ENCODE measurements around the gene TULP4.
"Not testable (repeated sequence)": the region's sequence is repeated elsewhere in the genome, so short reads cannot be mapped to it uniquely, and the experiment has no call there.

Gene TULP4

GRCh38 chr6:158295976-158296853 lies 16.1 kb upstream of the TULP4 start:
- not testable (repeated sequence) for DNase-seq

GRCh38 chr6:158296854-158297324 lies 15.4 kb upstream of the TULP4 start:
- DNase-seq = not testable (repeated sequence)

DNA sequence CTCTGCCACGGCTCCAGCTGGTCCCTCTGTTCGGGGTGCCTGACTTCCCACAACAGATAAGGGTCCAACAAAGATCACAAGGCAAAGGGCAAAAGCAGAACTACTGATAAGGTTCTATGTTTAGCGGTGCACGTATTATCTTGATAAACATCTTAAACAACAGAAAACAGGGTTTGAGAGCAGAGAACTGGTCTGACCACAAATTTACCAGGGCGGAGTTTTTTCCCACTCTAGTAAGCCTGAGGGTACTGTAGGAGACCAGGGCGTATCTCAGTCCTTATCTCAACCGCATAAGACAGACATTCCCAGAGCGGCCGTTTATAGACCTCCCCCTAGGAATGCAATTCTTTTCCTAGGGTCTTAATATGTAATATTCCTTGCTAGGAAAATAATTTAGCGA lies 14.6 kb upstream of the TULP4 start:
- DNase-seq = not testable (repeated sequence)

GRCh38 chr6:158300306-158301143 lies 11.7 kb upstream of the TULP4 start:
- DNase-seq = not testable (repeated sequence)

DNA sequence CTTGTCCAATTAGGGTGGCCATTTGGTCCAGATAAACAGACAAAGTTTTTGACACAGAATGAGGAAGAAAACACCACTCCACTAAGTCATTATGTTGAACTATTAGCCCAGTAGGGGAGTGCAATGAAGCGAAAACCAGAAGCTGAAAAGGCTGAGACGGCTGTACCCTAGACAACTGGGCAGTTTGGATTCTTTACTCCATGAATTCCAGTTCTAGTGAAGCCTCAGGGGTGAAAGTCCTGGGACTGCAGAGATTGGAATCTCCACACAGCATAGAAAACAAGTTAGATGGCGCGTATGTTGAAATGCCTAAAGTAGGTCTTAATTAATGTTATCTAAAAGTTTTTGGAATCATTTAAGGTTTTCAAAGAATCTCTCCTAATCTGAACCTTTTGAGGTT lies 10.7 kb upstream of the TULP4 start:
- not testable (repeated sequence) for DNase-seq

DNA sequence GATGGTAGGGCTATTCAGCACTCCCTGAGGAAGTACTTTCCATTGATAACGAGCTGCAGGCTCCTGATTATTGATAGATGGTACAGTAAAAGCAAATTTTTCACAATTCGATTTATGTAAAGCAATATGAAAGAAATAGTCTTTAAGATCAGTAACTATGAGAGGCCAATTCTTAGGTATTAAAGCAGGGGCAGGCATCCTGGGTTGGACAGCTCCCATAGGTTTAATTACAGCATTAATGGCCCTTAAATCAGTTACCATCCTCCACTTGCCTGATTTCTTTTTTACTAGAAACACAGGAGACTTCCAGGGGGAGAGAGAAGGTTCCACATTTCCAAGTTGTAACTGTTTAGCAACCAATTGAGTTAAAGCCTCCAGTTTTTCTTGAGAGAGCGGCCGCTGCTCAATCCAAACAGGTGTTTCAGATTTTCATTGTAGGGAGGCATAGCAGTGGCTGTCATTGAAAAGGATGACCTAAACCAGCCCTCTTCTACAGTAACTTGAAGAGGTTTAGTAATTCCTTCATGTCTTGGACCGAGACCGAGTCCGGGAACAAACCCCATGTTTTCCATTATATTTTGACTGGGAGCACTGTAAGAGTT lies 10.0 kb upstream of the TULP4 start:
- not testable (repeated sequence) for DNase-seq

- DNase-seq = no peak
Measured at GRCh38 chr6:158303210-158303731, 9.0 kb upstream of the TULP4 start.

GRCh38 chr6:158304254-158304653 lies 8.0 kb upstream of the TULP4 start:
- no peak for DNase-seq

GRCh38 chr6:158309814-158310213 lies 2.5 kb upstream of the TULP4 start:
- DNase-seq = no peak

GRCh38 chr6:158311193-158311592 lies 1.1 kb upstream of the TULP4 start:
- DNase-seq = no peak

DNA sequence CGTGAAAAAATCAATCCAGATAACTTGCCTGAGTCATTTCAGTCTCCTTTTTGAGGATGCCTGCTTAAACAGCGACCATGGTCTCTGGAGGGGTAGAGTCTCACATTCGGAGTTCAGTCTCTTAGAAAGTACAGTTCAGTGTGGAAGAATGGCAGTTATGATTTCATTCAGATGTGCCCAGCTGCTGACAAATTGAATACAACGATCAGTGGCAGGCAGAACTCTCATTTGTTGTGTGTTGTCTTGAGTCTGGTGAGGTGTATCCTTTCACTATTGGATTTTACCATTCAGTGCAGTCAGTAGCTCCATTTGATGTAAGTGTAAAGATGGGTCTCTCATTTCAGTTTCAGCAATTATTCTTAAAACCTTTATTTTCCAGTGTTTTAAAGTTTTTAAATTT lies 639 bp upstream of the TULP4 start:
- no peak for DNase-seq

DNA sequence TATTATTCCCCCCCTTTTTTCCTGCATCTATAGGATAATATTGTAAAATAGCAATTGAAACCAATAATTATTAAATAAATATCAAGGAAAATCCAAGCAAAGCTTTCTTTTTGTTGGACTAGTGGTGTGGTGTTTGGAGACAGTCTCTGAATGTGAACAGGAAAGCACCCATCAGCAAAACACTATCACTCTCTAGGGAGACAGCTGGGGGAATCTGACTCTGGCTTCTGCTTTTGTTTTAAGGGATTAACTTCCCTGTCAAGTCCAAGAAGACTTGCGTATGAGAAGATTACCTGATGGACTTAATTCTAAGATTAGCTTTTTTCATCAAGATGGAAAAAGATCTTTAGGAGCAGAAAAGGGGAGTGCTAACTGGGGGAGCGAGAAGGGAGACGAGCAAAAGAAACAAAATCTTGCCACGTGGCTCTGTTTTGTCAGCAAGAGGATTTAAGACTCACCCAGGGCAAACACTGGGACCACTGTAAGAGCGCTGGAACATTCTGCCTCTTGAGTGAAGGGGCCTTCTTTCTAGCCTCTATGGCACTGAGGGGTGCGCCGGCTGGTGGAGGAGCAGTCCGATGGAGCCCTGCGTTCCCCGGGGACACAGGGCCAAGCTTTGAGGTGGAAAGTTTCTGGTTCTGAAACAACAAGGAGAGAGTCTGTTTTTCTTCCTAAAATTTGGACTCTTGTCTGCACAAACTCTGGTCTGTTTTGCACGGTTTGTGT lies 570 bp downstream of the TULP4 start:
- no peak for DNase-seq

- DNase-seq = no peak
Measured at GRCh38 chr6:158313989-158314388, 1.7 kb downstream of the TULP4 start.

- DNase-seq = no peak
Measured at GRCh38 chr6:158314737-158315136, 2.5 kb downstream of the TULP4 start.

DNA sequence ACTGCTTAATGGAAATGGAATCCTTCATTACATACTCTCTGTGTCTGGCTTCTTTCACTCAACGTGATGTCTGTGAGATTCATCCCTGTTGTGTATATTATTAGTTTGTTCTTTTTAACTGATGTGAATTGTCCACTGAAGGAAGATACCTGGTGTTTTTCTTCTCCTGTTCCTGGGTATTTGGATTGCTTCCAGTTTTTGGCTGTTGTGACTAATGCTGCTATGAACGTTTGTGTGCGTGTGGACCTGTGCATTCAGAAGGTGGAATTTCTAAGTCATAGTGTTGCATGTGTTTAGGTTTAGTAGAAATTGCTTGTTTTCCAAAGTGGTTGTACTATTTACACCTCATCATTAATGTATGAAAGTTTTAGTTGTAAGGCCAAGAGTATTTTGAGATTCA lies 3.8 kb downstream of the TULP4 start:
- DNase-seq = no peak

DNA sequence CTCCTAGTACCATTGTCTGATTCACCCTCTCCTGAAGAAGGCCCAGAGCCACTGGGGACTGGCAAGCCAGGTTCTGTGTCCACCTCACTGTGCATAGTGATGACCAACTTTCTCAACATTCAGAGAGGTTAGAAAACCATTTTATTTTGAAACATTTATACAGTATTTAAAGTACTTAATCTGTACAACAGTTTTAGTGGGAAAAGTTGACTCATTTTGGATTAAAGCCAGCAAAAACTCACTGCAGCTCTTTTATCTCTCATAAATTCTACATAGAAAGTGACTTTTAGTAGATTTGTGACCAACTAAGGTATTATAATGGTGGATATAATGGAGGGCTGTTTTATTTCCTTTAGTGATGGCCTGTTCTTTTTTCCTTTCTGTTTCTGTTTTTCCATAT lies 9.7 kb downstream of the TULP4 start:
- no peak for DNase-seq

GRCh38 chr6:158322400-158322723 lies 10.1 kb downstream of the TULP4 start:
- DNase-seq = no peak

DNA sequence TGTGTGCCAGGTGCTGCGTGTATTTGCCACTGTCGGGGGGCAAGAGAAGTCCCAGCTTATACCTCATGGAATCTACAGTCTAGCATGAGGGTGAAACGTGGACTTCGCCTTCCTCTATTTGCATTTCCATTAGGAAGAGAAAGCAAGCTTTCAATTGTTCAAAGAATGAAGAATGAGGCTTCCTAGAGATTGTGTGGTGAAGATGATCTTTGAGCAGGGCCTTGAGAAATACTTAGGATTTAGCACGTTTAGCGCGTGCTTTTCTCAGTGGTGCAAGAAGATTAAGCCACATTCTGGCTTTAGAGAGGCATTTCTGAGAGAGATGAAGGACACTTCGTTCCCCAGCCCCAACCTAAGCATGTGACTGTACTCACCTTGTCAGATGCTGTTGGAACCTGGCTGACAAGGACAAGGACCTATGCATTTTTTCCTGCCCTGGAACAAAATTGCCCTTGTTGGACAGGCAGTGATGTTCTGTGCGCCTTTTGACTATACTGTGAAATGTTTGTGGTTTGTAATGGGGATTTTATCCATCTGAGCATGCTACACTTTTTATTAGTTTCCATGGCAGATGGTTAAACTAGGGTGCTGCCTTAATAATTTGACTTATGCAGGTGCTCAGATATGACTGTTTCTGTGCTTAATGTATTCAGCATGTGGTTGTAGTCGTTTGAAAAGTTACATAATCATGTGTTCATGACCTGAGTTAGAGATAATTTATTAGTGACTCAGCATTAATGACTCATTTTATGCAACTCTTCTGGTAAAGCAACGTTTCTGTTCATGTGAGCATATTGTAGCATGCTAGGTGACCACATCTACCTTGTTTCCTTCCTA lies 10.7 kb downstream of the TULP4 start:
- no peak for DNase-seq

GRCh38 chr6:158323561-158323958 lies 11.3 kb downstream of the TULP4 start:
- no peak for DNase-seq

DNA sequence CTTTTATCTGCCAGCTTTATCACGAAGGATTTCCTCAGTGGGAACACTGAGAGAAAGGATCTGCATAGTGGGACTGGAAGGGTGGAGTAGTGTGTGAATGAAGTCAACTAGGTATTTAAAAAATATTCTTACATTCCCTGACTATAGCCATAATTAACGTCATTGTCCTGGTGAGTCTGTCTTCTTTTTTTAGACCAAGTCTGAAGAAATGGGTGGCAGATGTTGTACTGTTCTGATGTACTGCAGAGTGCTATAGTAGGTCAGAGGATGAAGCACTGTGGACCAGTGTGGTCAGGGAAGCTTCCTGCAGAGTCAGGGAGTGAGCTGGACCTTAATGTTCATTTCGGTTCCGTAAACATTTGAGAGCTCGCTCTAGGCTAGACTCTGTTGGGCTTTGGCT lies 11.9 kb downstream of the TULP4 start:
- DNase-seq = no peak

- DNase-seq = no peak
Measured at GRCh38 chr6:158327211-158327610, 14.9 kb downstream of the TULP4 start.

- DNase-seq = no peak
Measured at GRCh38 chr6:158328952-158329351, 16.7 kb downstream of the TULP4 start.
